ENCODE measurements around the gene ELFN2. TPM values are rescaled to one million over a fixed set of nuclear protein-coding genes. Genes with fewer than 3 reads are reported as not detected.

The ELFN2 gene
- total RNA-seq, 1 donor from 2014 or later, result 0.10 TPM

Other genes with a start within 250 kb of the ELFN2 start
- 9.4 TPM for gene C1QTNF6, start 239.2 kb downstream of the ELFN2 start, total RNA-seq
- gene SSTR3, start 215.0 kb downstream of the ELFN2 start, total RNA-seq, result not detected
- 30.4 TPM for gene RAC2, start 183.2 kb downstream of the ELFN2 start, total RNA-seq
- 16.3 TPM for gene CYTH4, start 145.0 kb downstream of the ELFN2 start, total RNA-seq
- 20.3 TPM for gene MFNG, start 58.9 kb upstream of the ELFN2 start, total RNA-seq
- 14.9 TPM for gene CARD10, start 91.9 kb upstream of the ELFN2 start, total RNA-seq
- gene CDC42EP1, start 133.0 kb upstream of the ELFN2 start, total RNA-seq, result 33.4 TPM
- gene LGALS2, start 152.6 kb upstream of the ELFN2 start, total RNA-seq, result not detected
- gene GGA1, start 181.4 kb upstream of the ELFN2 start, total RNA-seq, result 68.9 TPM
- gene SH3BP1, start 212.2 kb upstream of the ELFN2 start, total RNA-seq, result 56.2 TPM
- gene PDXP, start 231.2 kb upstream of the ELFN2 start, total RNA-seq, result 5.2 TPM
- 396 TPM for gene LGALS1, start 248.2 kb upstream of the ELFN2 start, total RNA-seq

Measured in ureter (tissue), 1 donor.